NB4 (cell line): ENCODE results near the gene ENTPD2.

Source experiments
- CTCF ChIP-seq: IDR thresholded peaks from one replicate; pipeline ENCODE4 v1.5.1; 2012; ENCODE audit warnings: low read depth, low read length
- MAX ChIP-seq: IDR thresholded peaks from 2 replicates; pipeline ENCODE4 v1.6.1; 2011; ENCODE audit warnings: low read depth, low read length
- MYC ChIP-seq: IDR thresholded peaks from 2 replicates; pipeline ENCODE4 v1.6.1; 2011; ENCODE audit warnings: low read depth, low read length
- POLR2A ChIP-seq: IDR thresholded peaks from 2 replicates; pipeline ENCODE4 v1.6.1; 2011; ENCODE audit warnings: mild to moderate bottlenecking; ENCODE audit not compliant: insufficient read length; ENCODE audit errors: extremely low read depth

- TF ChIP-seq CTCF: no peak
- no peak for TF ChIP-seq POLR2A
- TF ChIP-seq MAX: no peak
- TF ChIP-seq MYC: no peak
These were observed 5.0 kb downstream of the ENTPD2 start for GRCh38 chr9:137048655-137049543.
